Activated CD4-positive, alpha-beta T cell treated with anti-CD3 and anti-CD28 coated beads, Interleukin-2, amount 10 ng/mL, durations not matched to agents 7 days and 5 days (primary cell): ENCODE measurements around the gene TXK. TPM values are rescaled to one million over a fixed set of nuclear protein-coding genes. Genes with fewer than 3 reads are reported as not detected.

Experiments
- CTCF ChIA-PET: fragments of 350-600 bp; sonication (Branson Sonifier 250); formaldehyde crosslinking; loops from one replicate; lab custom pipeline; 2021; ENCODE audit warnings: antibody characterized with exemption; lab: Charles Lee
- POLR2A ChIA-PET: fragments of 350-600 bp; sonication (Branson Sonifier 250); formaldehyde crosslinking; loops from one replicate; lab custom pipeline; 2021; ENCODE audit warnings: antibody characterized with exemption; lab: Charles Lee
- DNase-seq: peaks from one replicate; pipeline ENCODE4 v3.0.0-alpha.2; 2020
- H3K27ac Mint-ChIP-seq: one replicate; pipeline ENCODE4 v1.8.0; 2021; ENCODE audit warnings: mild to moderate bottlenecking, moderate library complexity, mixed read lengths
- H3K27me3 Mint-ChIP-seq: one replicate; pipeline ENCODE4 v1.8.0; 2021; ENCODE audit warnings: mixed read lengths
- H3K36me3 Mint-ChIP-seq: one replicate; pipeline ENCODE4 v1.8.0; 2021; ENCODE audit warnings: low read depth, mixed read lengths
- H3K4me1 Mint-ChIP-seq: one replicate; pipeline ENCODE4 v1.8.0; 2021; ENCODE audit warnings: mixed read lengths
- H3K4me3 Mint-ChIP-seq: one replicate; pipeline ENCODE4 v1.8.0; 2021; ENCODE audit warnings: mild to moderate bottlenecking, moderate library complexity, mixed read lengths
- H3K9me3 Mint-ChIP-seq: one replicate; pipeline ENCODE4 v1.8.0; 2021; ENCODE audit warnings: mixed read lengths
- total RNA-seq, 2 experiments: library from RNA; stranded (reverse); gene quantifications; one replicate each; pipeline ENCODE4 v1.2.3, GENCODE V29; 2021

TXK gene
- total RNA-seq, 2 experiments from 2014 or later, result 42.0 to 50.1 TPM

- no peaks in the 10 kb centered on the region for H3K27me3 Mint-ChIP-seq
- H3K36me3 Mint-ChIP-seq, result peaks cover 49% of the 10 kb centered on the region
- ChIA-PET POLR2A (no interaction called here), CTCF (interaction anchor here (0.7 to 1.0 kb wide), 3 partner anchors 9 to 24 kb away, joined by 3 to 5 read pairs (median 4); no protein-coding TSS in a partner anchor)
- no peak for DNase-seq
- H3K4me1 Mint-ChIP-seq, result peaks cover 4% of the 10 kb centered on the region
- H3K9me3 Mint-ChIP-seq, result no peaks in the 10 kb centered on the region
- H3K27ac Mint-ChIP-seq, result no peak overlapping the region
- no peak overlapping the region for H3K4me3 Mint-ChIP-seq
Observed at GRCh38 chr4:48085821-48086589, 48.0 kb downstream of the TXK start.

- Mint-ChIP-seq H3K9me3 (no peaks in the 10 kb centered on the region), H3K27me3 (no peaks in the 10 kb centered on the region), H3K36me3 (peaks cover 61% of the 10 kb centered on the region), H3K27ac (no peak overlapping the region), H3K4me3 (no peak overlapping the region), H3K4me1 (peaks cover 10% of the 10 kb centered on the region)
- DNase-seq, result no peak
- CTCF ChIA-PET, result no interaction called here
- POLR2A ChIA-PET, result no interaction called here
Observed at GRCh38 chr4:48082956-48083355, 51.1 kb downstream of the TXK start.

GRCh38 chr4:48081196-48081595, 52.9 kb downstream of the TXK start:
- Mint-ChIP-seq H3K4me3 (no peak overlapping the region), H3K27me3 (no peaks in the 10 kb centered on the region), H3K27ac (no peak overlapping the region), H3K9me3 (no peaks in the 10 kb centered on the region), H3K36me3 (peaks cover 63% of the 10 kb centered on the region), H3K4me1 (peaks cover 10% of the 10 kb centered on the region)
- no peak for DNase-seq
- ChIA-PET CTCF (no interaction called here), POLR2A (no interaction called here)

GRCh38 chr4:48079972-48080391, 54.1 kb downstream of the TXK start:
- H3K36me3 Mint-ChIP-seq, result peaks cover 58% of the 10 kb centered on the region
- H3K27me3 Mint-ChIP-seq, result no peaks in the 10 kb centered on the region
- H3K27ac Mint-ChIP-seq, result no peak overlapping the region
- no peak overlapping the region for H3K4me3 Mint-ChIP-seq
- CTCF ChIA-PET, result no interaction called here
- peaks cover 10% of the 10 kb centered on the region for H3K4me1 Mint-ChIP-seq
- POLR2A ChIA-PET, result no interaction called here
- DNase-seq, result no peak
- H3K9me3 Mint-ChIP-seq, result no peaks in the 10 kb centered on the region

- Mint-ChIP-seq H3K4me1 (peaks cover 10% of the 10 kb centered on the region), H3K27ac (no peak overlapping the region), H3K27me3 (no peaks in the 10 kb centered on the region), H3K9me3 (no peaks in the 10 kb centered on the region), H3K4me3 (no peak overlapping the region), H3K36me3 (peaks cover 56% of the 10 kb centered on the region)
- CTCF ChIA-PET, result no interaction called here
- POLR2A ChIA-PET, result no interaction called here
- no peak for DNase-seq
Observed at GRCh38 chr4:48078862-48079655, 55.0 kb downstream of the TXK start.

GRCh38 chr4:48078425-48078824, 55.6 kb downstream of the TXK start:
- no peaks in the 10 kb centered on the region for H3K27me3 Mint-ChIP-seq
- DNase-seq, result no peak
- H3K4me3 Mint-ChIP-seq, result no peak overlapping the region
- peaks cover 55% of the 10 kb centered on the region for H3K36me3 Mint-ChIP-seq
- ChIA-PET POLR2A (no interaction called here), CTCF (no interaction called here)
- H3K27ac Mint-ChIP-seq, result no peak overlapping the region
- H3K4me1 Mint-ChIP-seq, result peaks cover 10% of the 10 kb centered on the region
- H3K9me3 Mint-ChIP-seq, result no peaks in the 10 kb centered on the region

- no peak overlapping the region for H3K27ac Mint-ChIP-seq
- no peak for DNase-seq
- H3K9me3 Mint-ChIP-seq, result no peaks in the 10 kb centered on the region
- no peaks in the 10 kb centered on the region for H3K27me3 Mint-ChIP-seq
- H3K4me1 Mint-ChIP-seq, result no peaks in the 10 kb centered on the region
- ChIA-PET CTCF (no interaction called here), POLR2A (no interaction called here)
- H3K36me3 Mint-ChIP-seq, result peaks cover 66% of the 10 kb centered on the region
- H3K4me3 Mint-ChIP-seq, result no peak overlapping the region
Observed at GRCh38 chr4:48074657-48075056, 59.4 kb downstream of the TXK start.

- no peaks in the 10 kb centered on the region for H3K9me3 Mint-ChIP-seq
- H3K4me3 Mint-ChIP-seq, result no peak overlapping the region
- ChIA-PET CTCF (no interaction called here), POLR2A (no interaction called here)
- no peak overlapping the region for H3K27ac Mint-ChIP-seq
- H3K36me3 Mint-ChIP-seq, result peaks cover 67% of the 10 kb centered on the region
- no peaks in the 10 kb centered on the region for H3K27me3 Mint-ChIP-seq
- DNase-seq, result no peak
- no peaks in the 10 kb centered on the region for H3K4me1 Mint-ChIP-seq
Observed at GRCh38 chr4:48073567-48074103, 60.4 kb downstream of the TXK start.

- peaks cover 72% of the 10 kb centered on the region for H3K36me3 Mint-ChIP-seq
- CTCF ChIA-PET, result interaction anchor here (0.7 to 1.0 kb wide), 2 partner anchors 13 to 38 kb away, joined by 3 read pairs; no protein-coding TSS in a partner anchor
- H3K4me1 Mint-ChIP-seq, result peaks cover under 1% of the 10 kb centered on the region
- POLR2A ChIA-PET, result no interaction called here
- no peaks in the 10 kb centered on the region for H3K9me3 Mint-ChIP-seq
- DNase-seq, result no peak
- H3K27me3 Mint-ChIP-seq, result no peaks in the 10 kb centered on the region
- H3K27ac Mint-ChIP-seq, result no peak overlapping the region
- no peak overlapping the region for H3K4me3 Mint-ChIP-seq
Observed at GRCh38 chr4:48071191-48071590, 62.9 kb downstream of the TXK start.

- DNase-seq, result no peak
- Mint-ChIP-seq H3K9me3 (peaks cover 3% of the 10 kb centered on the region), H3K27me3 (no peaks in the 10 kb centered on the region), H3K4me1 (peaks cover 9% of the 10 kb centered on the region), H3K4me3 (no peak overlapping the region), H3K27ac (no peak overlapping the region), H3K36me3 (peaks cover 79% of the 10 kb centered on the region)
- CTCF ChIA-PET, result interaction anchor here (0.6 to 1.7 kb wide), 2 partner anchors 51 to 125 kb away, joined by 3 to 4 read pairs; no protein-coding TSS in a partner anchor
- POLR2A ChIA-PET, result no interaction called here
Observed at GRCh38 chr4:48069026-48069425, 65.0 kb downstream of the TXK start.

- Mint-ChIP-seq H3K36me3 (peaks cover 74% of the 10 kb centered on the region), H3K4me1 (peaks cover 9% of the 10 kb centered on the region), H3K4me3 (no peak overlapping the region), H3K27me3 (no peaks in the 10 kb centered on the region), H3K27ac (no peak overlapping the region), H3K9me3 (peaks cover 3% of the 10 kb centered on the region)
- CTCF ChIA-PET, result interaction anchor here (1.7 kb wide), 1 partner anchor 50 kb away, joined by 4 read pairs; no protein-coding TSS in a partner anchor
- POLR2A ChIA-PET, result no interaction called here
- no peak for DNase-seq
Observed at GRCh38 chr4:48068182-48068581, 65.9 kb downstream of the TXK start.

- POLR2A ChIA-PET, result no interaction called here
Observed at GRCh38 chr4:48067536-48067935, 66.5 kb downstream of the TXK start.

More at GRCh38 chr4:48067536-48067935, 66.5 kb downstream of the TXK start:
- Mint-ChIP-seq H3K4me1 (peaks cover 9% of the 10 kb centered on the region), H3K4me3 (no peak overlapping the region), H3K9me3 (peaks cover 6% of the 10 kb centered on the region), H3K27me3 (no peaks in the 10 kb centered on the region), H3K36me3 (peaks cover 73% of the 10 kb centered on the region), H3K27ac (no peak overlapping the region)
- no peak for DNase-seq
- CTCF ChIA-PET, result interaction anchor here (1.7 kb wide), 1 partner anchor 49 kb away, joined by 4 read pairs; no protein-coding TSS in a partner anchor
